OCI-LY7 (cell line): ENCODE data around the gene MAP2K5.

Source experiments
- EZH2phosphoT487 ChIP-seq: fragments of 200-600 bp; sonication (generic); IDR thresholded peaks from 2 replicates; pipeline ENCODE4 v1.6.1; 2018; ENCODE audit warnings: low read depth, borderline replicate concordance, mild to moderate bottlenecking, mixed run types, antibody characterized with exemption, low read length, moderate library complexity, mixed read lengths
- TF ChIP-seq, protein P1 (sequence below): fragments of 200-600 bp; sonication (generic); conservative IDR thresholded peaks from 2 replicates; pipeline ENCODE4 v1.5.1; 2014; ENCODE audit warnings: mild to moderate bottlenecking, antibody characterized with exemption, low read length, moderate library complexity, mixed read lengths

DNA sequence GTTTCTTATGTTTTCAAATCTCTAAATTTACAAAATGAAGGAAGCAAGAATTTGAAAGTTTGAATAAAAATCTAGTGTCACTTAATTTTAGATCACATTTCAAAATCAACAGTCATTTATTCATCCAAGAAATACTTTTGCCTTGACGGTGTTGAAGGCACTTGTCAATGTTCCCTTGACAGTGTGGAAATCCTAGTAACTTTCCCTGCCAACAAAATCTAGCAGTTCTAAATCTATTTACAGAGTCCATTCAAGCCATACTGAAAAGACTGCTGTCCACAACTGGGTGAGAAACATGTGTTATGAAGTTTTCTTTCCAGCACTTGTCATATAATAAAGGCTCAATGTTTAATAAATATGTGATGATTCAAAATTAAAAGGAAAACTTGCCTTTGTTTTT is 8.6 kb upstream of the MAP2K5 start:
- TF ChIP-seq, protein P1, sequence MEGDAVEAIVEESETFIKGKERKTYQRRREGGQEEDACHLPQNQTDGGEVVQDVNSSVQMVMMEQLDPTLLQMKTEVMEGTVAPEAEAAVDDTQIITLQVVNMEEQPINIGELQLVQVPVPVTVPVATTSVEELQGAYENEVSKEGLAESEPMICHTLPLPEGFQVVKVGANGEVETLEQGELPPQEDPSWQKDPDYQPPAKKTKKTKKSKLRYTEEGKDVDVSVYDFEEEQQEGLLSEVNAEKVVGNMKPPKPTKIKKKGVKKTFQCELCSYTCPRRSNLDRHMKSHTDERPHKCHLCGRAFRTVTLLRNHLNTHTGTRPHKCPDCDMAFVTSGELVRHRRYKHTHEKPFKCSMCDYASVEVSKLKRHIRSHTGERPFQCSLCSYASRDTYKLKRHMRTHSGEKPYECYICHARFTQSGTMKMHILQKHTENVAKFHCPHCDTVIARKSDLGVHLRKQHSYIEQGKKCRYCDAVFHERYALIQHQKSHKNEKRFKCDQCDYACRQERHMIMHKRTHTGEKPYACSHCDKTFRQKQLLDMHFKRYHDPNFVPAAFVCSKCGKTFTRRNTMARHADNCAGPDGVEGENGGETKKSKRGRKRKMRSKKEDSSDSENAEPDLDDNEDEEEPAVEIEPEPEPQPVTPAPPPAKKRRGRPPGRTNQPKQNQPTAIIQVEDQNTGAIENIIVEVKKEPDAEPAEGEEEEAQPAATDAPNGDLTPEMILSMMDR, result no peak
- TF ChIP-seq EZH2phosphoT487, result no peak
